ENCODE data around the gene CA5B.
"Not testable (repeated sequence)": the region's sequence is repeated elsewhere in the genome, so short reads cannot be mapped to it uniquely, and the experiment has no call there.

CA5B gene, protein sequence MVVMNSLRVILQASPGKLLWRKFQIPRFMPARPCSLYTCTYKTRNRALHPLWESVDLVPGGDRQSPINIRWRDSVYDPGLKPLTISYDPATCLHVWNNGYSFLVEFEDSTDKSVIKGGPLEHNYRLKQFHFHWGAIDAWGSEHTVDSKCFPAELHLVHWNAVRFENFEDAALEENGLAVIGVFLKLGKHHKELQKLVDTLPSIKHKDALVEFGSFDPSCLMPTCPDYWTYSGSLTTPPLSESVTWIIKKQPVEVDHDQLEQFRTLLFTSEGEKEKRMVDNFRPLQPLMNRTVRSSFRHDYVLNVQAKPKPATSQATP

DNA sequence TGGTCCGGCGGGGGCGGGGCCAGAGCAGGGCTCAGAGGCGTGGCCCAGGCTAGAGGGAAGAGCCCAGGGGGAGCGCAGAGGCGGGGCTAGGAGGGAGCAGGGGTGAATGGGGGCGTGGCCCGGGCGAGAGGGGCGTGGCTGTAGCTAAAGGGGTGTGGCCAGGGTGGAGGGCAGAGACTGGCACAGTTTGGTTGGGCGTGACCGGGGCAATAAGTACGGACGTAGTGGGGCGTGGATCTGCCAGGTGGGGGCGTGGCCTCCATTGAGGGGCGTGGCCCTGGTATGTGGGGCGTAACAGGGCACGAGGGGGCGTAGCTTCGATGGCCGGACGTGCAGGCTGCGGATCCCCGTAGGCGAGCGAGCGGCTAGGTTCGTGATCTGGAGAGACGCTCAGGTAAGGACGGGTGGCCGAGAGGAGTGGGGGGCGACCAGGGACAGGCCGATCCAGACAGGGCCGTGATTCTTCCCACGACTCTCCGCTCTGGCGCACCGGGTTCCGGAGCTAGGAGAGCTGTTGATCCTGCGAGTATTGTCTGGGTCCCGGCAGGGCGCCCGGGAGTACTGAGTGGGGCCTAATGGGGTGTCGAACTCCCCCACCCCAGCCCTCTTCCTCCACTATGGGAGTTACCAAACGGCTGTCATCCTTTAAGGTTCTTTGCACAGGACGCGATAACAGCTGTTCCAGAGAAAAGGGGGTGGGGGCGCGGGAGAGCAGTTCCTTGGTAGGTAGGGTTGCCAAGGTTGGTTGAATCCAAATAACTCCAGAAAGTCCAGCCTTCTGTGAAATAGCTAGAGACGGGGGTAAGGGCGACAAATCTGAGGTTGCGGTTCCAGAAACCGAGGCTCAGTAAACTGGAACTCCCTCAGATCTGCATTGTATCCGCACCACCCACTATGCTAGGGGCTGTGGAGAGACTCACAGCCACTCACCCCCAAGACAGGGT, at the start of gene CA5B:
Gene CA5B, plus strand, starts transcription at position 312 of the 944 bp plus-strand sequence. CDS start 11,754 bp downstream, outside the sequence.
- no peak for FAIRE-seq

DNA sequence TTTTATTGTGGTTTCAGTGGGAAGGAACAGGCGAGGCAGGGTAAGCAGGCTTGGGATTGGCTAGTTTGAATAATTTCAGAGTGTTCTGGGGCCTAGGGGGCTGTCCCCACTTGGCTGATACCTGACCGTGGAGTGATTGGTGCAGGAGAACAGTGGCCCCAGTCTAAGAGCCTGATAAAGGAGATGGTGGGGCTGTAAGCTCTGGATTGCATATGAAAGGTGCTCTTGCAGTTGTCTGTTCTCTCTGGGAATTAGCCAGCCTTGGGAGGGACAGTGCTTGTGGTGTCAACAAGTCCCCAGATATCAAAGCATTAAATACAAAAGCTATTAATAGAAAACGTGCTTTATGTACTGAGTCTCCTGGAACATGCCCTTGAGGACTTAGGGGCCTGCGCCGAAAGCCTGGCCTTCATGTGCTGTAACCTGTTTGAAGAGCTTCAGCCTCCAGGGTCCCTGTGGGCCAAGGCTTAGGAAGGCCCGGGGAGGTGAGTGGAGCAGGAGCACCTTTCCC, 43.1 kb upstream of the CA5B start:
- FAIRE-seq = no peak

DNA sequence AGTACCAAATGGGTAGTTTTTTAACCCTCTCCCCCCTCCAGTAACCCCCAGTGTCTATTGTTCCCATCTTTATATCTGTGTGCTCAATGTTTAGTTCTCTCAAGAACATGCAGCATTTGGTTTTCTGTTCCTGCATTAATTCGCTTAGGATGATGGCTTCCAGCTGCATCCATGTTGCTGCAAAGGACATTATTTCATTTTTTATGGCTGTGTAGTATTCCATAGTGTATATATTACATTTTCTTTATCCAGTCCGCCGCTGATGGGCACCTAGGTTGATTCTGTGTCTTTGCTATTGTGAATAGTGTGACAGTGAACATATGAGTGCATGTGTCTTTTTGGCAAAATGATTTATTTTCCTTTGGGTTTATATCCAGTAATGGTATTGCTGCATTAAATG, 41.6 kb upstream of the CA5B start:
- no peak for FAIRE-seq

DNA sequence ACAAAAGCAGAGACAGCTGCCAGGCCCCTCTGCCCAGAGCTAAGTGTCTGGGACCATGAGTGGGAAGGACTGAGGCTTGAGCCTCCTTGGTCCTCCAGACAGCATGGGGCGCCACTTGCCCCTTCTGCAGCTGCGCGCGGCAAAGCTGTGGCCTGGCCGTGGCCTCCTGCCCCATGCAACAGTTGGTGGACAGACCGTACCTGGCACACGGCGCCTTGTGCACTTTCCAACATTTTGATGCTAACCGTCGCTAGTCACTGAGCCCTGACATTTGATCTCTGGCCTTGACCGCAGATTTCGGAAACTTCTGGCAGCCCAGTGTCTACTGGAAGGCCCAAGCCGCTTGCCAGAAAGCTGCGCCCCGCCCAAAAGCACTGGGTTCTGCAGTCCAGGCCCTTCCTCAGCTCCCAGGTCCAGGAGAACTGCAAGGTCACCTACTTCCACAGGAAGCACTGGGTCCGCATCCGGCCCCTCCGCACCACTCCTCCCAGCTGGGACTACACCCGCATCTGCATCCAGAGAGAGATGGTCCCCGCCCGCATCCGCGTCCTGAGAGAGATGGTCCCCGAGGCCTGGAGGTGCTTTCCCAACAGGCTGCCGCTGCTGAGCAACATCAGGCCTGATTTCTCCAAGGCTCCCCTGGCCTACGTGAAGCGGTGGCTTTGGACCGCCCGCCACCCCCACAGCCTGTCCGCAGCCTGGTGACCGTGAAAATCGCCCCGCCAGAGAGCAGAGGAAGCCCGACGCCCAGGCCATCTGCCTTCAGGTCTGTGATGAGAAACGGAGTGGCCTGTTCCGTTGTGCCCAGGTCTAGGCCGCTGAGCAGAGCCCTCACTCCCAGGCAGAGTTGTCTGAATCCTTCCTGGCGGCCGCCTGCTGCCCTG, 35.3 kb upstream of the CA5B start:
- no peak for FAIRE-seq

DNA sequence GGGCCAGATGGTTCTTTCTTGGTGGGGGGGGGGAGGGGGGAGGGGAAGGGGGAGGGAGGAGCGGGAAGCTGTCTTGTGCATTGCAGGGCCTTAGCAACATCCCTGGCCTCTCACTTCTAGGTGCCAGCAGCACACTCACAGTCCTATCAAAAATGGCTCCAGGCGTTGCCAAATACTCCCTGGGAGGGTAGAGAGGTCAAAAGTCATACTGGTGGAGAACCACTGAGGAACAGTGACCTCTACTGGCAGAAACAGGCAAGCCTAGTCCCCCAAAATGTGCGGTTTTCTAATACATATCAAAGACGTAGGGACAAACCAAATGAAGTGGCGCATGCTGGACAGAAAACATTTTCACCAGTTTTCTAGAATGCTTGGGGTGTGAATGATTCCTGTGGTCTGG, 34.3 kb upstream of the CA5B start:
- FAIRE-seq = peak; percentile 88

DNA sequence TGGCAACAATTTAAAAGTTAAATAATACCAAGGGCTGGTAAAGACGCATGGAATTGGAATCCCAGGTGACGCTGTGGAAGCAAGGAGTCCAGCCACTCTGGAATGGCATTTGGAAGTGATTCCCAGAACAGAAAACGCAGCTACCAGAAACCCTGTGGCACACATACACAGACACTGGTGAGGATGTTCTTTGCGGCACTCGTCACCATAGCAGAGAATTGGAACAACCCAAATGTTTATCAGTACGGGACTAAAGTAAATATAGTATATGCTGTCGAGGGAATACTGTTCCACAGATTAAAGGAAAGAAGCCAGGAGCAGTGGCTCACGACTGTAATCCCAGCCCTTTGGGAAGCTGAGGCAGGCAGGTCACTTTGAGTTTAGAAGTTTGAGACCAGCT, 33.8 kb upstream of the CA5B start:
- not testable (repeated sequence) for FAIRE-seq

DNA sequence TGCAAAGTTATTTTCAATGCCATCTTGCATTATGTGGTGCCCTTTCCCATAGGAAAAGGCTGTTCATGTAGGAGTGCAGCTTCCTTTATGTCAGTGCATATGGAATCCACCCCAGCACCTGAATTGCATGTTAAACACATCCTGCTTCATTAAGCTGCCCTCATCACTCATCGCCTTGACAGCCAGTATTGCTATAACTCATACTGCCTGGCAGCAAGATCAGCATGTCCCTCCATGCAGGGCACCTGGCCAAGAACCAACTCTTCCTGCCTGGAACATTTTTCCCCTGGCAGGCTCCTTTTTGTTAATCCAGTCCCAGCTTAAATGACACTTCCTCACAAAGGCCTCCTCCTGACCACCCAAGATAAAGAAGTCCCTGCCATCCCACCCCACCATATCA, 23.5 kb upstream of the CA5B start:
- no peak for FAIRE-seq

DNA sequence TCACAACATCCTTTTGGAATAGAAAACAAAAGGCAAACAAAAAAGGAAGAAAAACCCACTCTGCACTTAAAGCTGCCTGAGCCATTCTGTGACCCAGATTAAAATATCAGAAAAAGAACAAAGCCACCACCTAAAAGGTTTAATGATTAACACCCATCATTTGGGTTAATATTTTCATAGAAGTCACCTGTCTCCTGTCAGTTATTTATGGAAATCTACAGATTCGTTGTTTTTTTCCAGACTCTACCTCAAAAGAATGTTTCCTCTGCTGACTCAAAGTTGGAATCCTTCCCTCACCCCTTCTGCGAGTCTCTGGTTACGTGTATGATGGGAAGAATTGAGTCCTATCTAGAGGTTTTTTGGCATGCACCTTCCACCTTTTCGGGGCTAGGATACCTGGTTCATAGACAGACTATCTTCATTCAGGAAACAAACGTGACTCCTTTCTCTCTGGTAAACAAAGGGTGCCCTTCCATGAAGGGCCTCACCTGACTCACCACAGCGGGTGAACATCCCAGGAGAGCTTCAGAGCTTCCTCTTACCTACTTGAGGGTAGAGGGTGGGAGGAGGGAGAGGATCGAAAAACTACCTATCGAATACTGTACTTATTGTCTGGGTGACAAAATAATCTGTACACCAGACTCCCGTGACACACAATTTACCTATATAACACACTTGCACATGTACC, 19.6 kb upstream of the CA5B start:
- no peak for FAIRE-seq

DNA sequence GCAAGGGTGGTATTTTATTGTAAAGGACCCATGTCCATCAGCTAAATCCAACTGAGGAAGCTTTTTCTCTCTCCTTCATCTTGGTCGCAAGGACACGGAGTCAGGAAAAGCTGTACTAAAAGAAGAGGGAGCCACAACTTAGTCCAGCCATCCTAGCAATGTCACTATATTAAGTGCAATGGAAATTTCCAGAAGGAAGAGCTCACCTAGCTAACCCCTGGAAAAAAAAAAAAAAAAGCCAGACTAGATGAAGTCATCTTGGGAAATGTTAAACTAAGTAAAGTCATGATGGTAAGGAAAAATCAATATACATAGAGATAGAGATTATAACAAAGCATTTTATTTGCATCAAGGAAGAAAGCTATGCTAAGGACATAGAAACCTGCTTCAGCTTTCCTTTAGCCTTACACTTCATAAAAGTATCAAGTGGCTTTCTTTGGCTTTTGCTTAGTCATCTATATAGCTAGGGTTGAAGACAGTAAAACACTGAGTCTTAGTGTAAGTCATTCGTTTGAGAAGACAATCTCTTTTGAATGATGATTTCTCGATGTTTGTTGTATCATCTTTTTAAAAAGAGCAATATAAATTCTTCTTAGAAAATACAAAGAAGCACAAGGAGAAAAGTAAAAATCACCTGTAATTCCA, 18.6 kb upstream of the CA5B start:
- no peak for FAIRE-seq

DNA sequence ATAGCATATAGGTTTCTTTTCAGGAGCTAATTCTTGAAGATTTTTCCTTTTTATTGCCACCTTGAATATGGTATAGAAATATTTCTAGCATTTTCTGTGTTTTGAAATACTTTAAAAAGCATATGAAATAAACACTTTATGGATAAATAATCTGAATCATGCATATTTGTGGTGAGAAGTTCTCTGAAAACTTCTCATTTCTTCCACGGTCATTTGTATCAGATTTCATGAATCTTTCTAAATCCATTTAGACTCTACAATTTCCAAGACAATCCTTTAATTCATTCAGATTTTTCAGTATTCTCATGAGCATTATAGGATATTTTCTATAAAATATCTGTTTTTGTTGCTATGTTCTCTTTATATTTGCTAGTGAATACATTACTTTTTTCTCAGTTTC, 16.2 kb upstream of the CA5B start:
- FAIRE-seq = no peak

DNA sequence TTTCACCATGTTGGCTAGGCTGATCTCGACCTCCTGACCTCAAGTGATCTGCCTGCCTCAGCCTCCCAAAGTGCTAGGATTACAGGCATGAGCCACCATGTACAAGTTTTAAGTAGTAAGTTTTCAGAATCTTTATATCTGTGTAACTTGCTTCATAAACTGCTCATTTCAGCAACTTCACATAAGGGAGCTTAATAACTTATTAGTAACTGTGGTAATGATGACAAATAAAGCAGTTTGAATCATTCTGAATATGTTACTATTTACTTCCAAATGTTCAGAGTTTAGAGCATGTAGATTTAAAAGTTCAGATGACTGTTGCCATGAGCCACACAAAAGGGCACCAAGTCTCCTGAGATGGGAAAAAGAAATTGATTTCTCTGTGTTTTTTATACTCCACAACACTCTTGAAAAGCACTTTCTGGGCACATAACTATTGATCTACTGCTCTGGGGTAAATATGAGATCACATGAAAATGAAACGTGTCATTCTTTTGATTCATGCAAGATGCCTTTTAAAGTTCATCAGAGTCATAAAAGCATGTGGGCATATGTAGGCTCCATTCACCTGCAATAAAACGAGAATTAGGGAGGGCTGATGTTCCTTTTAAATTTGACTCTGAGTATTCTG, 14.1 kb upstream of the CA5B start:
- no peak for FAIRE-seq

DNA sequence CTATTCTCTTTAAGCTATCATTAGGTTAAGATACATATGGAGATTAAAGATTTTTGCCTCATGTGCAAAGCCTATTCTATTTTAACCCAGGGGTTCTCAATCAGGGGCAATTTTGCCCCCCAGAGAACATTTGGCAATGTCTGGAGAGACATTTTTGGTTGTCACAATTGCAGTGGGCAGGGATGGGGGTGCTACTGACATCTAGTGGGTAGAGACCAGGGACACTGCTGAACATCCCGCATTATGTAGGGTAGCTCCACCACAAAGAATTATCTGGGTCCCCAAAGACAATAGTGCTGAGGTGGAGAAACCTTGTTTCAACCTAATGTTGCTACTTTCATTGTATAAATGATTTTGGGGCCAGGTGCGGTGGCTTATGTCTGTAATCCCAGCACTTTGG, 13.2 kb upstream of the CA5B start:
- no peak for FAIRE-seq

DNA sequence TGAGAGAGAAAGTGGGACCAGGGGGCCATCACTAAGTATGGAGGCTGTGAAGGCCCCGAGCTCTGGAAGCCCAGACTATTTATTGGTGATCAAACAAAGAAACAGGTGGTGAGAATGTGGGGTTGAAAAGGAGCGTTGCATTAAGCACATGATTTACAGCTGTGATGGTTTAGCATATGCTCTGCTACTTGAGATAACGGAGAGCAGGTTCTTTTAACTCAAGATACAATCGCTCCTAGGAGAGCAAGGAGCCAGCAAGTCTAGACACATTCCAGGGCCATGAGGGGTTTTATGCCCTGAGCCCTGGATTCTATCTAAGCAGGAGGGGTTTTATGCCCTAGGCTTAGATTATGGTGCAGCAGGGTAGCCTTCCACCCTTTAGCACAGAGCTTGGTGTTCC, 6.7 kb upstream of the CA5B start:
- FAIRE-seq = not testable (repeated sequence)

DNA sequence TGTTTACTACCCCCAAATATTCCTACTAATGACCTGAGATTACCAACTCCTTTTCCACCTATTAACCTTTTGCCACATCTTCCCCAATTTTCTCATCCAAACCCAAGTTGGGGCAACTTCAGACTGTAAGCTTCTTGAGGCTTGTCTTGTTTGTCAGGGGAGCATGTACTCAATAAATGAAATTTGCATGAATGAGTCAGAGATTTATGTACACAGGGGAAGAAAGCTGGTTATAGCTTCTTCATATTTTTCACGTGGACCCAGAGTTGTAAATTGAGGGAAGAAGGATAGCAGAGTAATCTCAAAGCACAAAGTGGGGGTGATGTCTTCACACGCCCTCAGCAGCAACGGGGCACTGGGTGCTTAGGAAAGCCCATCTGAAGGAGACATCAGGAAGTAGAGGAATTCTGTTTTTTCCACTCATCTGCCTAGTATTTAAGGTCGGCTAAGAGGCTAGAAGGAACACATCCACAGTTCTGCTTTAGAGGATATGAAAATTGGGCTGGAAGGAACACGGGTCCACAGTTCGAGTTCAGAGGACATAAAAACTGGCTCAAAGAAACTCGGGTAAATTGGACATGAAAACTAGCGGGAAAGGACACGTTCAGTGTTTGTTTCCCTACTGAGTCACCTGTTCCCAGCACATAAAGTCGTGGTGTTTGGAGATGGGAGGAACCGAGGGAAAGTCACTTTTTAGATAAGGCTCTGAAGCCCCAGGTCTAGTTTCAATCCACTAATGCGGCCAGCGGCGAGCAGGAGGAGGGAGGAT, 696 bp upstream of the CA5B start:
- FAIRE-seq = no peak

DNA sequence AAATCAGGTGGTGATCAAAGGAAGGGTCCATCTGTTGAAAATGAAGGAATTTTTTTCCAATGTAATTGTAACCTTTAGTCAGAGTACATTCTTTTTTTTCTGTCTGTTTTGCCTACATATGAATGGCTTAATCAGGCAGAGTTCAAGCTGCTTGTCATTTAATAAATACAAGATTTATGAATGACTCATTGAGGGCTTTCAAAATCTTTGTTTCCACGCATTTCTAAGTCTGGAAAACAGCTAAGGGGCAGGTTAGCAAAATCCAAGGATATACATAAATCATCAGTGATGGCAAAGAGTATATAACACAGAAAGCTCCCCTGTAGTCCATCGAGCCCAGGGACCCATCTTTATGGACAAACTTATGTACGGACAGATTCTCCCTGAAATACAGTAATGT, 1.8 kb downstream of the CA5B start:
- FAIRE-seq = no peak

DNA sequence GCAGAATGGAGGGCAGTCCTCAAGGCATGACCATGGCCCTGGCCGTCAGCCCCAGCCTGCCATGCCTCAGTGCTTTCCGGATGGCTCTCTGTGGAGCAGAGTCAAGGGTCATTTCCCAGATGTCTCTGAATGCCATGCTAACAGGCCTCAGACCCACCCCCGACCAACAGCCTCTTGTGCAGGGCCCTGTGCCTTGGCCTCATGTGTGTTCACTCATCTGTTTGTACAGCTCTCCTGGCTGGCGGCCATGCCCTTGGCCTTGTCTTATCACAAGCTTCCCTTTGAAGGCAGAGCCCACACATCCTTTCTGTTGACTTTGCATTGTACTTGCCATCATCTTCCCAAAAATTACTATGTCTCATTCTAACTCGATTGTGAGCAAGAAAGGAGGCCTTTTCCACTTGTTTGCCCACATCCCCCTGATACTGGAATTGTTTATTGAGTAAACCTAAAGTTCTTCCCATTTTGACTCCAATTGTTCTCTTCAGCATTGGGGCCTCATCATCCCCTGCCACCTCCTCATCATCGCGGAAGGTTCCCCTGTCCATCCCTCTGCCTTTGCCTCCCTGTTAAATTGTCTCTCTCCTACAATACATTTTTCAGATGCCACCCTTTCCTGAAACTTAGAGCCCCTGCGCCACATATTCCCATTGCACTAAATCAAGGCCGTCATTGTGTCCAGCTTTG, 6.3 kb downstream of the CA5B start:
- no peak for FAIRE-seq

DNA sequence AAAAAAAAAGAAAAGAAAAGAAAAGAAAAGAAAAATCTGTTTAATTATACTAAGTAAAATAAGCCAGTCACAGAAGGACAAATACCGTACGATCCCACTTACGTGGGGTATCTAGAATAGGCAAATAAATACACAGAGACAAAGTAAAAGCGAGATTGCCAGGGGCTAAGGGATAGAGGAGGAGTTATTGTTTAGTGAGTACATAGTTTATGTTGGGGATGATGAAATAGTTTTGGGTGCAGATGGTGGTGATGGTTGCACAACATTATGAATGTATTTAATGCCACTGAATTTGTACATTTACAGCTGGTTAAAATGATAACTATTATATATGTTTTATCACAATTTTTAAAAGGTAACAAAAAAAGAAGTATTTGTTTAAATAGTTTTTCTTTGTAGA, 7.1 kb downstream of the CA5B start:
- FAIRE-seq = no peak

DNA sequence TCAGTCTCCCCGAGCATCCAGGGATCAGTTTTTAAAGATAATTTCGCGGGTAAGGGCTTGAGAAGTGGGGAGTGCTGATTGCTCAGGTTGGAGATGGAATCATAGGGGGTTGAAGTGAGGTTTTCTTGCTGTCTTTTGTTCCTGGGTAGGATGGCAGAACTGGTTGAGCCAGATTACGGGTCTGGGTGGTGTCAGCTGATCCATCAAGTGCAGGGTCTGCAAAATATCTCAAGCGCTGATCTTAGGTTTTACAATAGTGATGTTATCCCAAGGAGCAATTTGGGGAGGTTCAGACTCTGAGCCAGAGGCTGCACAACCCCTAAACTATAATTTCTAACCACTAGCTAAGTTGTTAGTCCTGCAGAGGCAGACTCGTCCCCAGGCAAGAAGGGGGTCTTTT, 8.6 kb downstream of the CA5B start:
- FAIRE-seq = not testable (repeated sequence)

DNA sequence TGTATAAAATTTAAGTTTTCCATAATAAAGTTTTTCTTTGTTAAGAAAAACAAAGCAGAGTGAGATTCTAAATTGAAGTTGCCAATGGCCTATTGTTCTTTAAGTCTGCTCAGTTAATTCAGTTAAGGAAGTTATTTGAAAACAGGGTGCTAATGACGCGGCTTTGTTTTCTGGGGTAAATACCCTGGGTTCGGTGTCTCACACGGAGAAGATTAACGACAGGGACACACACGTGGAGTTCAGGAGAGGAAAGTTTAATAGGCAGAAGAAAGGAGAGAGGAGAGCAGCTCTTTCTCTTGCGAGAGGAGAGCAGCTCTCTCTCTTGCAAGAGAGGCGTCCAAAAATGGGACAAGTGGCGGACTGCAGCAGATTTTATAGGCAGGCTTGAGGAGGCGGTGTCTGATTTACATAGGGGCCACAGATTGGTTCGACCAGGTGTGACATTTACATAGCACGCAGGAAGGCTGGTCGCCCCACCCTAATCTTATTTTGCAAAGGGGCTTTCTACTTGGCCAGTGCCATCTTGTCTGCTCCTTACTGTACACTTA, 9.6 kb downstream of the CA5B start:
- FAIRE-seq = no peak

DNA sequence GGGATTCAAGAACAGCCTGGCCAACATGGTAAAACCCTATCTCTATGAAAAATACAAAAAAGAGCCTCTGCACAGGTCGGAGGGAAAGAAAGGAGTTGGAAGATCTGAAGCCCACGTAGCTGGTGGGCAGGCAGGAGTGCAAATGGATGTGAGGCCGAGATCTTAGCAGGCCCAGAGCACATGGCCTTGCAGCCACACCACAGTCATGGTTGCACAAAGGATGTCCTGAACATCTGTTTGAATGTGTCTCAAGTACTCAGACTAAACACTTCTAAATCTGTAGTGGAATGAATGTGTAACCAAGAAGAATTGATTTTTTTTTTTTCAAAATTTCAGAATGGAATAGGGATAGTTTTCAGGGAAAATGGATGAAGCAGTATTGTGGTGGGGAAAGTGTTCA, 10.8 kb downstream of the CA5B start:
- no peak for FAIRE-seq

All from G401.6 (cell line).